Neural cell (in vitro differentiated cells): ENCODE measurements around the gene IGSF3. TPM values are rescaled to one million over a fixed set of nuclear protein-coding genes. Genes with fewer than 3 reads are reported as not detected.

Source experiments
- H2AFZ ChIP-seq: fragments of 200-600, 300-800 bp; sonication (generic), shearing (Covaris generic); 2 replicates; pipeline ENCODE4 v1.6.0; 2014; ENCODE audit warnings: low read depth, mild to moderate bottlenecking, antibody characterized with exemption, low read length, moderate library complexity
- H3F3A ChIP-seq: fragments of 200-600 bp; shearing (Covaris generic); 2 replicates; pipeline ENCODE4 v1.6.1; 2016; ENCODE audit warnings: mild to moderate bottlenecking, moderate library complexity, mixed read lengths, antibody characterized with exemption, low read length; ENCODE audit not compliant: insufficient read depth, poor library complexity, severe bottlenecking
- H3K27ac ChIP-seq: fragments of 200-600, 300-800 bp; sonication (generic), shearing (Covaris generic); 2 replicates; pipeline ENCODE4 v1.5.1; 2014; ENCODE audit warnings: mild to moderate bottlenecking, low read length, moderate library complexity
- H3K27me3 ChIP-seq: fragments of 300-800, 200-600 bp; sonication (generic), shearing (Covaris generic); 2 replicates; pipeline ENCODE4 v1.6.0; 2014; ENCODE audit warnings: mild to moderate bottlenecking, low read depth, low read length, moderate library complexity; ENCODE audit not compliant: insufficient read depth
- H3K36me3 ChIP-seq: fragments of 300-800, 200-600 bp; sonication (generic), shearing (Covaris generic); 2 replicates; pipeline ENCODE4 v1.5.1; 2014; ENCODE audit warnings: mild to moderate bottlenecking, antibody characterized with exemption, low read length, moderate library complexity; ENCODE audit not compliant: insufficient read depth
- H3K4me2 ChIP-seq: fragments of 300-800, 200-600 bp; sonication (generic), shearing (Covaris generic); 2 replicates; pipeline ENCODE4 v1.6.0; 2014; ENCODE audit warnings: mild to moderate bottlenecking, low read length
- H3K4me3 ChIP-seq: fragments of 300-800, 200-600 bp; sonication (generic), shearing (Covaris generic); 2 replicates; pipeline ENCODE4 v1.5.1; 2014; ENCODE audit warnings: mild to moderate bottlenecking, low read length, moderate library complexity
- H3K79me2 ChIP-seq: fragments of 200-600 bp; shearing (Covaris generic); replicated peaks from 2 replicates; pipeline ENCODE4 v1.6.0; 2014; ENCODE audit warnings: mild to moderate bottlenecking, low read length, moderate library complexity; ENCODE audit not compliant: insufficient read depth
- H3K9ac ChIP-seq: fragments of 300-800, 200-600 bp; sonication (generic), shearing (Covaris generic); 2 replicates; pipeline ENCODE4 v1.6.1; 2016; ENCODE audit warnings: mild to moderate bottlenecking, low read length, mixed read lengths
- H3K9me2 ChIP-seq: fragments of 200-600 bp; shearing (Covaris generic); 2 replicates; pipeline ENCODE4 v1.6.1; 2016; ENCODE audit warnings: mild to moderate bottlenecking, low read length, mixed read lengths; ENCODE audit not compliant: insufficient read depth
- H3K9me3 ChIP-seq: fragments of 200-600, 300-800 bp; sonication (generic), shearing (Covaris generic); 2 replicates; pipeline ENCODE4 v1.6.1; 2016; ENCODE audit warnings: mild to moderate bottlenecking, mixed run types, low read length, moderate library complexity, mixed read lengths
- H4K20me1 ChIP-seq: fragments of 200-600 bp; shearing (Covaris generic); 2 replicates; pipeline ENCODE4 v1.6.1; 2016; ENCODE audit warnings: mild to moderate bottlenecking, mixed run types; ENCODE audit not compliant: insufficient read depth
- CTCF ChIP-seq: fragments of 450-650 bp; IDR thresholded peaks from 2 replicates; pipeline ENCODE4 v1.5.1; 2014; ENCODE audit warnings: antibody characterized with exemption, mild to moderate bottlenecking, moderate library complexity; ENCODE audit not compliant: poor library complexity, severe bottlenecking
- EP300 ChIP-seq: fragments of 450-650 bp; conservative IDR thresholded peaks from 2 replicates; pipeline ENCODE4 v1.6.1; 2014; ENCODE audit warnings: antibody characterized with exemption, mild to moderate bottlenecking, moderate library complexity; ENCODE audit not compliant: poor library complexity, severe bottlenecking
- EZH2 ChIP-seq: fragments of 200-600, 300-800 bp; shearing (Covaris generic), sonication (generic); IDR thresholded peaks from 2 replicates; pipeline ENCODE4 v1.6.1; 2014; ENCODE audit warnings: antibody characterized with exemption, low read length, borderline replicate concordance, mild to moderate bottlenecking; ENCODE audit not compliant: insufficient read depth, poor library complexity, severe bottlenecking
- MXI1 ChIP-seq: fragments of 450-650 bp; conservative IDR thresholded peaks from 2 replicates; pipeline ENCODE4 v1.6.1; 2014; ENCODE audit warnings: antibody characterized with exemption, mild to moderate bottlenecking; ENCODE audit not compliant: poor library complexity, severe bottlenecking
- POLR2AphosphoS5 ChIP-seq: IDR thresholded peaks from 2 replicates; pipeline ENCODE4 v1.6.1; 2012
- RAD21 ChIP-seq: fragments of 450-650 bp; conservative IDR thresholded peaks from 2 replicates; pipeline ENCODE4 v1.6.1; 2014; ENCODE audit warnings: antibody characterized with exemption, mild to moderate bottlenecking, moderate library complexity
- REST ChIP-seq: IDR thresholded peaks from 2 replicates; pipeline ENCODE4 v1.6.1; 2012; ENCODE audit warnings: borderline replicate concordance
- SMC3 ChIP-seq: fragments of 450-650 bp; conservative IDR thresholded peaks from 2 replicates; pipeline ENCODE4 v1.6.1; 2014; ENCODE audit warnings: antibody characterized with exemption, mild to moderate bottlenecking, moderate library complexity; ENCODE audit not compliant: poor library complexity
- TAF1 ChIP-seq: IDR thresholded peaks from 2 replicates; pipeline ENCODE4 v1.6.1; 2012; ENCODE audit warnings: low read depth
- polyA plus RNA-seq: library from polyadenylated mRNA; depleted of rRNA; stranded (reverse); fragments of >200 nt; gene quantifications from 2 replicates; pipeline ENCODE4 v1.2.3, GENCODE V29; 2014

The IGSF3 gene
- polyA plus RNA-seq, 1 donor from 2014 or later: 81.4 TPM

- TF ChIP-seq EP300: no peak
These were observed 97.7 kb downstream of the IGSF3 start (continued) for GRCh38 chr1:116569776-116570357.

- Histone ChIP-seq H3K79me2 (no peaks in the 10 kb centered on the region), H3K36me3 (no peaks in the 10 kb centered on the region), H3K9me2 (no peaks in the 10 kb centered on the region), H3K4me3 (no peak overlapping the region), H3K27ac (no peak overlapping the region), H3K27me3 (peaks cover 16% of the 10 kb centered on the region), H4K20me1 (no peaks in the 10 kb centered on the region), H3K9me3 (no peaks in the 10 kb centered on the region), H3K9ac (no peak overlapping the region), H3F3A (no peaks in the 10 kb centered on the region), H2AFZ (no peak overlapping the region), H3K4me2 (no peak overlapping the region)
- TF ChIP-seq POLR2AphosphoS5 (no peak), EP300 (no peak), CTCF (no peak), MXI1 (no peak), SMC3 (no peak), RAD21 (no peak), EZH2 (no peak)
These were observed 98.2 kb downstream of the IGSF3 start for GRCh38 chr1:116569381-116569670.

- Histone ChIP-seq H3F3A (no peaks in the 10 kb centered on the region), H3K4me3 (no peak overlapping the region), H3K4me2 (no peak overlapping the region), H3K9me2 (no peaks in the 10 kb centered on the region), H3K9me3 (no peaks in the 10 kb centered on the region), H3K27ac (no peak overlapping the region), H4K20me1 (no peaks in the 10 kb centered on the region), H3K36me3 (no peaks in the 10 kb centered on the region), H3K27me3 (peaks cover 16% of the 10 kb centered on the region), H3K9ac (no peak overlapping the region), H2AFZ (no peak overlapping the region), H3K79me2 (no peaks in the 10 kb centered on the region)
- TF ChIP-seq SMC3: no peak
- no peak for TF ChIP-seq EP300
- no peak for TF ChIP-seq EZH2
- TF ChIP-seq CTCF: no peak
- TF ChIP-seq MXI1: no peak
- TF ChIP-seq REST: no peak
- TF ChIP-seq RAD21: no peak
- TF ChIP-seq TAF1: no peak
- TF ChIP-seq POLR2AphosphoS5: no peak
These were observed 98.7 kb downstream of the IGSF3 start for GRCh38 chr1:116568662-116569380.
